ENCODE results near the gene ARHGAP40.

DNA sequence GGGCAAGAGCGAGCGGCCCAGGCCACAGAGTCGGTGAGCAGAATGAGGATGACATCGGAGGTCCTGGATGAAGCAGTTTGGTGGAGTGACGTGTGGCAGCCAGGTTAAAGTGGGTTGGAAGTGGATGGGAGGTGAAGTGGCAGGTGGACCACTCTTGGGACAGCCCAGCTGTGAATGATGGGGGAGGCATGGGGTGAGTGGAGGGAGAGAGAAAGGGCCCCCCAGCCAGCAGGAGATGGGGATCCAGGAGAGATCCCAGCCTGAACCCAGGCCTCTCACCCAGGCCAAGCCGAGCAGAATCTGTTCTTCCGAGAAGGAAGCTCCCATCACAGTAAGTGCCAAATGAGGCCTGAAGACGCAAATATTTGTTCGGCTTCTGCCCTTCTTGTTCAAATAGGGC, 95.7 kb downstream of the ARHGAP40 start:
- TF ChIP-seq, protein P1, sequence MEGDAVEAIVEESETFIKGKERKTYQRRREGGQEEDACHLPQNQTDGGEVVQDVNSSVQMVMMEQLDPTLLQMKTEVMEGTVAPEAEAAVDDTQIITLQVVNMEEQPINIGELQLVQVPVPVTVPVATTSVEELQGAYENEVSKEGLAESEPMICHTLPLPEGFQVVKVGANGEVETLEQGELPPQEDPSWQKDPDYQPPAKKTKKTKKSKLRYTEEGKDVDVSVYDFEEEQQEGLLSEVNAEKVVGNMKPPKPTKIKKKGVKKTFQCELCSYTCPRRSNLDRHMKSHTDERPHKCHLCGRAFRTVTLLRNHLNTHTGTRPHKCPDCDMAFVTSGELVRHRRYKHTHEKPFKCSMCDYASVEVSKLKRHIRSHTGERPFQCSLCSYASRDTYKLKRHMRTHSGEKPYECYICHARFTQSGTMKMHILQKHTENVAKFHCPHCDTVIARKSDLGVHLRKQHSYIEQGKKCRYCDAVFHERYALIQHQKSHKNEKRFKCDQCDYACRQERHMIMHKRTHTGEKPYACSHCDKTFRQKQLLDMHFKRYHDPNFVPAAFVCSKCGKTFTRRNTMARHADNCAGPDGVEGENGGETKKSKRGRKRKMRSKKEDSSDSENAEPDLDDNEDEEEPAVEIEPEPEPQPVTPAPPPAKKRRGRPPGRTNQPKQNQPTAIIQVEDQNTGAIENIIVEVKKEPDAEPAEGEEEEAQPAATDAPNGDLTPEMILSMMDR (IDR thresholded peaks at IDR 0.05) = no peak
- no peak for TF ChIP-seq SIN3A (IDR thresholded peaks at IDR 0.05; ENCODE audit: borderline replicate concordance, insufficient read depth, low read depth, low read length)
